Measurements from ENCODE around the gene RIN3.

DNA sequence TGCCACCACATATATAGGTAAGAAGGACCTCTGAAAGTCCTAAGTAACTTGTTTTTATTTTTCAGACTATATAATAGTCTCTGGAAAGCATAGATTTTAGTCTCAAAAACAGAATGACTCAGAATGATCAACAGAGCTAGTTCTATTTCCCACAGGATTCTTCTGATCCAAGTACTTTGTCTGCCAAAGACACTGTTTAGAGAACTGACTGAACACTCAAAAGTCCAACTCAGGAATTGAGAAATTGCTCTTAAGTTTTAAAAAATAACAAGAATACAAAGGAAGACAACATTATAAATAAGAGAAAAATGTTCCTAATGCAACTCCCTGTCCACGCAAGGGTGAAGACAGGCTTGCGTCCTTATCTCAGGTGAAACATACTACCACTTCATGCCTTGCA lies 205.8 kb downstream of the RIN3 start:
- no peak for TF ChIP-seq CTCF (IDR thresholded peaks at IDR 0.05)
- no peak for TF ChIP-seq POLR2AphosphoS5 (IDR thresholded peaks at IDR 0.05; ENCODE audit: low read depth, low read length)
- TF ChIP-seq SIN3A (IDR thresholded peaks at IDR 0.05; ENCODE audit: borderline replicate concordance, insufficient read depth, low read depth, low read length), result no peak
- TF ChIP-seq, protein P1, sequence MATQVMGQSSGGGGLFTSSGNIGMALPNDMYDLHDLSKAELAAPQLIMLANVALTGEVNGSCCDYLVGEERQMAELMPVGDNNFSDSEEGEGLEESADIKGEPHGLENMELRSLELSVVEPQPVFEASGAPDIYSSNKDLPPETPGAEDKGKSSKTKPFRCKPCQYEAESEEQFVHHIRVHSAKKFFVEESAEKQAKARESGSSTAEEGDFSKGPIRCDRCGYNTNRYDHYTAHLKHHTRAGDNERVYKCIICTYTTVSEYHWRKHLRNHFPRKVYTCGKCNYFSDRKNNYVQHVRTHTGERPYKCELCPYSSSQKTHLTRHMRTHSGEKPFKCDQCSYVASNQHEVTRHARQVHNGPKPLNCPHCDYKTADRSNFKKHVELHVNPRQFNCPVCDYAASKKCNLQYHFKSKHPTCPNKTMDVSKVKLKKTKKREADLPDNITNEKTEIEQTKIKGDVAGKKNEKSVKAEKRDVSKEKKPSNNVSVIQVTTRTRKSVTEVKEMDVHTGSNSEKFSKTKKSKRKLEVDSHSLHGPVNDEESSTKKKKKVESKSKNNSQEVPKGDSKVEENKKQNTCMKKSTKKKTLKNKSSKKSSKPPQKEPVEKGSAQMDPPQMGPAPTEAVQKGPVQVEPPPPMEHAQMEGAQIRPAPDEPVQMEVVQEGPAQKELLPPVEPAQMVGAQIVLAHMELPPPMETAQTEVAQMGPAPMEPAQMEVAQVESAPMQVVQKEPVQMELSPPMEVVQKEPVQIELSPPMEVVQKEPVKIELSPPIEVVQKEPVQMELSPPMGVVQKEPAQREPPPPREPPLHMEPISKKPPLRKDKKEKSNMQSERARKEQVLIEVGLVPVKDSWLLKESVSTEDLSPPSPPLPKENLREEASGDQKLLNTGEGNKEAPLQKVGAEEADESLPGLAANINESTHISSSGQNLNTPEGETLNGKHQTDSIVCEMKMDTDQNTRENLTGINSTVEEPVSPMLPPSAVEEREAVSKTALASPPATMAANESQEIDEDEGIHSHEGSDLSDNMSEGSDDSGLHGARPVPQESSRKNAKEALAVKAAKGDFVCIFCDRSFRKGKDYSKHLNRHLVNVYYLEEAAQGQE (IDR thresholded peaks at IDR 0.05; ENCODE audit: insufficient read depth in 1 of 2, low read depth in 2 of 2, low read length in 1 of 2), result no peak

Measured in Panc1 (cell line).